GM21423 (cell line): Measurements from ENCODE around the gene ASB13.

ENCODE experiments used
- ATAC-seq: cut with Tn5 transposase; IDR thresholded peaks from one replicate; pipeline ENCODE4 v1.9.1; 2021; ENCODE audit warnings: mild to moderate bottlenecking, moderate library complexity; ENCODE audit not compliant: unreplicated experiment

ASB13 gene

DNA sequence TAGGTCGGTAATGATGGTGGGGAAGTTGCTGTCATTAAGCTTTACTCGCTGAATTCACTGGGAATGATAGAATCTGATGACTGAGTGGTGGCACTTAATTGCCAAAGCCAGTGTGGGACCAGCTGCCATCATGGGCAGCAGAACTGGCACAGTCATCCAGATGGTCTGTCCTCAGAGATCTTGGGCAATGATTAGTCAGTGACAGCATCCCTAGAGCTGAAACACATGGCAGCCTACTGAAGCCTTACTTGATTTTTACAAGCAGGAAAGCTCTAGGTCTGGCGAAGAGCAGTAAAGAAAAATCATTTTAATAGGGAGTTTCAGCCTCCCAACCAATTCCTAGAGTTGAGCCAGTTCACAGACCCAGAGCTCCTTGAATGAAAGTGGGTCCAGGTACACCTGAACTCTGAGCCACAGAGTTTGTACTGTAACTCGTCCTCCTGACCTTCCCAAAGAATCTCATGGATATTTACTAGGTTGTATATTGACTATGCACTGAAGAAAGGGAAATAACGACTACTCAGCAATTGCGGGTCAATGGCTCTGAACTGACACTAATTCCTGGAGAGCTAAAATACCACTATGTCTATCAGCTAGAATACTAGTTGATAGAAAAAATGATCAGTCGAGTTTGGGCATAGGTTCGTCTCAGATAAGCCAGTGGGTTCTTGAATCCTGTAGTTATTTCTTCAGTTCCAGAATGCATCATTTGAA, 4.4 kb upstream of the ASB13 start:
- no peak for ATAC-seq

- no peak for ATAC-seq
Measured at GRCh38 chr10:5669604-5670003, 3.2 kb upstream of the ASB13 start.

GRCh38 chr10:5668429-5668828, 2.0 kb upstream of the ASB13 start:
- ATAC-seq: no peak

DNA sequence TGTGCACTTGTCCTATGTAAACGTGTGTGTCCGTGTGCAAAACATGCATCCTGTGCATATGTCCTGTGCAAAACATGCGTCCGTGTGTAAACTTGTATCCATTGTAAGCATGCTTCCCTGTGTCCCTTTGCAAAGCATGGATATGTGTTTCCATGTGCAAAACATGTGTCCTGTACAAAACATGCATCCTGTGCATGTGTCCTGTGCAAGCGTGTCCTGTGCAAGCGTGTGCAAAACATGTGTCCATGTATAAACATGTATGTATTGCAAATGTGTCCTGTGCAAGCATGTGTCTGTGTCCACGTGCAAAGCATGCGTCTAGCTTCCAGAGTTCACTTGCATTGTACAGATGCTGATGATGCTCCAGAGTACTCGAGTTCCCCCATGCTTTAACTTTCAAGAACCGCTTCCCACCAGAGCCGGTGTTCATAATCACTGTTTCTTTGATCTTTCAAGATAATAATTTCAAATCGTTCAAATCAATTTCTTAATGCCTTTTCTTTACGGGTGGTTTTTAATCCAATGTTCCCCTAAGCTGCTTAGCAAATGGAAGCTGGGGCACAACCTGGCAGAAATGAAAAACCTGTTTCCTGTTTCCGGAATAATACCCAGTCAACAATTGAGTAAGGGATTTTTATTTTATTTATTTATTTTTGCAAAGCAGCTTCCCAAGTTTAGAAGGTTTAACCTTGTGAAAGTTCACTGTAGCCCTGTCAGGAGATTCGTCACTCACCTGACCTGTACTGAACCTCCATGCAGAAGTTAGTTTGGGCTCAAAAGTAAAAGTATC, 641 bp upstream of the ASB13 start:
- no peak for ATAC-seq

GRCh38 chr10:5665373-5666007, 905 bp downstream of the ASB13 start:
- ATAC-seq: no peak

GRCh38 chr10:5663692-5664427, 2.5 kb downstream of the ASB13 start:
- no peak for ATAC-seq

DNA sequence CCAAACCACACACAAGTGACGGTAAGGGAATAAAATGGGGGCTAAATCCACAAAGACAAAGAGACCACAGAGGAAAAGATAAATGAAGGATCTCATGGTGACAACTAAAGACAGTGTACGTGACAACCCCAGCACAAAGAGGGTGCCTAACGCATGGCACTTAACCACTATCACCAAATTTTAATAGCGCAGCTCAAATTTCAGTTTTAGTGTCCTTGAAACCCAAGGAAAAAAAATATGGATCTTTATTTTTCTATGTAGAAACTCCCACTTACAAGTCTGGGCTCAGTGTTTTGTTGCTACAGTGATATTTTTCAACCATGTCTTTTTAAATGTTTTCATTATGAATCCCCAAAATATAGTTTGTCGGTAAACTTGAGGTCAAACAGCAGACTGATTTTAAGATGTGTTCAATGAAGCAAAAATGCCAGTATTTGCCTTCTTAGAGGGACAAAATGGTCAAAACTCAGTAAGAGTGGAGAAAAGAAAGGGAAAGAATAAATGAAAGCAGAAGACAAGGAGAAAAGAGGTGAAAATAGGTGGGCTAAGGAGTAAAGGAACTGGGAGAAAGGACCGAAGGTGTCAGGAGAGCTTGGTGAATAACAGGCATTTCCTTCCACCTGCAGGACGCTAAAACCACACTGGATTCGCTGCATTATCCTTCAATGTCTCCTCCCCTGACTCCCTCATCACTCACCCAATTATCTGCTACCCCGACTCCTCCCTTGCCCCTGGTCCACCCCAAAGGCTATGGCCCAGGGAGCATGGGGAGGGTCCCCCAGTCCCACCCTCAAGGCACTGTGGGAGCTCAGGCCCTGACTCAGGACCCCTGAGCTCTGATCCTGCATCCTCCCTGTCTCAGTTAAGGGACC, 3.5 kb downstream of the ASB13 start:
- no peak for ATAC-seq

DNA sequence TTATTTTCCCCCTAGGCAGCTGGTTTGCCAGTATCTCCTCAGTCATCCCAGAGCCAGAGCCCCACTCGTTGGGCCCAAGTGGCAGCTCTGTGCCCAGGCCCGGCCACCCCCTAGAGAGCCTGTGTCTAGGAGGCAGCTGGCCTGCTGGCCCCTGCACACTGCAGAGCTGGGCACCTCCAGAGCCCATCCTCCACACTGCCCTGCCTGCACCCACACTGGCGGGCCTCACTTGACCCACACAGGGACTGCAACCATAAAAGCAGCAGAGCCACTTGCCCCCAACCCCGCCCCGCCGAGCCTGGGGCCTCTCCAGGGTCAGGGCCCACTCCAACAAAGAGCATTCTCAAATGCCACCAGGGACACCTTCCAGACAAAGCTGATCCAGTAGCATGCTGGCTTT, 5.4 kb downstream of the ASB13 start:
- ATAC-seq: no peak

DNA sequence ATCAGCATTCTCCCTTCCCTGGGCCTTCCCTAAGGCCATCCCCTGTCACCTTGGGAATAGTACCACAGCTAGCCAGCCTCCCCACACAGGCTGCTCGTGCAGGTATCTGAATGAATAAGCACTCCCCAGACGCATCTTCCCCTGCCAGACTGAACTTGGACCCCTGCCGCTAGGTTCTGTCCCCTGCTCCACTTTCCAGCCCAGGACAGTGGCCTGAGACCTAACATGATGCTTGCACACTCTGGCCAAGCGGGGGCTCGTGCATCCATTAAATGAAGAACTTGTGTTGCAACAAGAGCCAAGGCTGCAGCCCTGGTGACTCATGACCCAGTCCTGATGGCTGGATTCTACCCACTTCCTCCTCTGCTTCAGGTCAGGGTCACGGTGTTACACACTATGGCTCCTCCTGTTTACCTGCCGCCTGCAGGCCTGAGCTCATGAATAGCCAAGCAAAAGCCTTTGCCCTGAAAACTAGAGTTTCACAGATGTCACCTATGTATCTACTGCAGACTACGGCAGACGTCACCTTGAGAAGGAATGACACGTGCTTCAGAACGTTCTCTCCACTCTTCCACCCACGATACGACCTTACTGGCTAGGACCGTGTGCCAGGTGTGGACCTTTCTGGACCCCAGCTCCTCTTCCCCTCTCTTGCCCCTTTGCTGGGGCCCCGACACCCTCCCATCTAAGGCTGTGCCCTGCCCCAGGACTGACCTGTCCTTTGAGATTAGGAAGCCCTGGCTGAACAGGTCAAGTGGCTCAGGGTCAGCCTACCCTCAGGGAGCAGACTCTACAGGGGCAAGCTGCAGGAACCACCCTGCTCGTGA, 6.5 kb downstream of the ASB13 start:
- peak; percentile 53 for ATAC-seq

- ATAC-seq: no peak
Measured at GRCh38 chr10:5658871-5659618, 7.3 kb downstream of the ASB13 start.

GRCh38 chr10:5656737-5657579, 9.4 kb downstream of the ASB13 start:
- ATAC-seq: no peak

DNA sequence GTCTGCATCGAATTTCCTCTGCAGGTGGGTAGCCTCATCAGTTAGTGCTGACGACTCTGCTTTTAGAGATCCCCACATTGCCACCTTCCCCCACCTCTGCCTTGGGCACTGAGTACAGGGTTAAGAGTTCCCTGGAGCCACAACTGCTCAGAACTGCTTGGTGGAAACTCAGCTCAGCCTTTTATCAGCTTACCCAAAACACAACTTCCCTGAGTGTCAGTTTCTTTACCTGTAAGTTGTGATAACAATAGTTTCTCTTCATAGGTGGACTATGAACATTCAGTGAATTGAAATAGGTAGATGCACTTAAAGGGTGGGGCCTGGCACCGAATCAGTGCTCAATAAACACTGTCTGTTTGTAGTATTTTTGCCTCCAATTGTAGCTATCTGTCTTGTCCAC, 11.3 kb downstream of the ASB13 start:
- ATAC-seq: no peak

DNA sequence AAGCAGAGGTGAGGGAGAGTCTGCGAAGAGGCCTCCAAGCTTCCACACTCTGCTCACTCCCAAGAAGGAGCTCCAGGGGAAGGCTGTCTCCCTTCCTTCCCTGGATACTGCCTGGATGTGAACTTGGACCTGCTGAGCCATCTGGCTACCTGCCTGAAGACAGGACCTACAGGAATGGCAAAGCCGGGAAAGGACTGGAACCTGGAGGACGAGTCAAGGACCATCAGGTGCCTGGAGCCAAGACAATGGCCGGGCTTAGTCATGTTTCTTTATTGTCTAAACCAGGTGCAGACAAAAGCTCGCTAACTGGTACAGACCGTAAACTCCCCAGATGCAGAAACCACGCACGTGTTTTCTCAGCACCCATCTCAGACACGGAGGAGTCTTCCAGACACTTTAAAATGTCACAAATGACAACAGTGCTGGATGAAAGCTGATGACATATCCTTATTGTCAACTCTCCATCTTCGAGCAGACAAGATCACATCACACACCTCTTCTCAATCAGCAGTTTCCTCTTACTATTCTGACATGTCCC, 12.1 kb downstream of the ASB13 start:
- ATAC-seq: no peak

DNA sequence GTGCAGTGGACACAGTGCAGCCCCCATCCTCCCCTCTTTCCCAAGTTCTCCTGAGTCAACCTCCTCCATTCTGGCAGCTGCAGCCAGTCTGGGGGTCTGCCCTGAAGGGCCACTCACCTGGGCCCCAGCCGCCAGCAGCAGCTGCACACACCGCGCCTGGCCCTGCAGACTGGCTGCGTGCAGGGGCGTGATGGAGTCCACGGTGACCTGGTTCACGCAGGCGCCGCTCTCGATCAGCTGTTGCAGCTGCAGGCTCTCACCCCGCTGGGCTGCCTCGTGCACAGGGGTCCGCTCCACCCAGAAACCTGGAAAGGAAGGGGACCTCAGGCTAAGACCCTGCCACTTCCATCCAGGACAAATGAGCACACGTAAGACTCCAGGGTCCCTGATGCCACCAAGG, 13.6 kb downstream of the ASB13 start:
- ATAC-seq: no peak

DNA sequence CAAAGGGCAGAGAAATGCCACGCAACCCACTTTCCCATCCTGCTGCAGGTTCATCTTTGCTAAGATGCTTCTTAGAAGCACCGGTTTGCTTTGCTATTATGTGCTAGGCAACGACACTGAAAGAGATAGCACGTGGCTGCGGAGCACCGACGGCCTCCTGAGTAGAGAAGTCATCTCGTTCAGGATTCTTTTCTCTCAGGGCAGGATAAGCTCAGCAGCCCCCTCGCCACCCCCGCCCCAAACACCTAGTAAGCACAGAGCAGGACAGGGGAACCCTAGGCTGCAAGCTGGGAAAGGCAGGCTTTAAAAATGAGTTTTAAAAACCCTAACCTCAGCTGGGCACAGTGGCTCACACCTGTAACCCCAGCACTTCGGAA, 15.0 kb downstream of the ASB13 start:
- ATAC-seq: no peak

DNA sequence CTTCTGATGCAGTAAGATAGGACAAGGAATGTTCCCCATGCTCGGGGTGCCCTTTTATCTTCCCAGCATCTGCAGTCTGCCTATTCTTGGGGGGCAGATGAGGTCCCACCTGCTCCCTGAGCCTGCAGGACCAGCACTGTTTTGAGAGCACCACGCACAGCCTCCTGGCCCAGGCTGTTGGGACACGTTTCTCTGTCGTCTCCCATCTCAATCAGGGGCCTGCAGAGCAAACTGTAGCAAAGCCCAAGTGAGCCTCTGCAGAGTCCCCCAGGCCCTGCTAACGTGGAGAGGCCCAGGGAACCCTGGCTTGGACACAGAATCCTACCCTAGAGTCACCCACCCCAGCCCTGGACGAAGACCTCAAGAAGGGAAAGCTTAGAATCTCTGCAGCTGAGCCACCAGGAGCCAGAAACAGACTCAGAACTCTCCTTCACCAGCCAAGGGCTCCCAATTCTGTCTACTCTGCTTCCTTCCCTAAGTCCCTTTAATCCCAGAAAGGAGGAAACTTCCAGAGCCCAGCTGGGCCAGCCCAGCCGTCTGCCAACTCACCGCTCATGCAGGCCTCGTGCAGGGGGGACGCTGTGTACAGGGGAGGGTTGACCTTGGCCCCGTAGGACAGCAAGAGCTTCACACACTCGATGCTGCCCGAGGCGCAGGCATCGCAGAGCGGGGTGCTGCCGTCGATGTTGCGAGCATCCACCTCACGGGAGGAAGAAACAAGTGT, 15.6 kb downstream of the ASB13 start:
- ATAC-seq: no peak

GRCh38 chr10:5649746-5650145, 16.6 kb downstream of the ASB13 start:
- ATAC-seq: no peak
